A549 treated with Hydrocortisone at 1 μM for 4 hours (cell line): ENCODE results near the gene RNMT. TPM values are rescaled to one million over a fixed set of nuclear protein-coding genes. Genes with fewer than 3 reads are reported as not detected.

Experiments used
- total RNA-seq: library from RNA; stranded (reverse); fragments of 200-300 nt; extraction: Qiagen RNA extraction; gene quantifications from 5 replicates; pipeline ENCODE4 v1.2.3, GENCODE V29; 2022

RNMT gene
- total RNA-seq = 16.2 to 19.2 TPM (median 18.1 TPM) in 5 replicates

DNA sequence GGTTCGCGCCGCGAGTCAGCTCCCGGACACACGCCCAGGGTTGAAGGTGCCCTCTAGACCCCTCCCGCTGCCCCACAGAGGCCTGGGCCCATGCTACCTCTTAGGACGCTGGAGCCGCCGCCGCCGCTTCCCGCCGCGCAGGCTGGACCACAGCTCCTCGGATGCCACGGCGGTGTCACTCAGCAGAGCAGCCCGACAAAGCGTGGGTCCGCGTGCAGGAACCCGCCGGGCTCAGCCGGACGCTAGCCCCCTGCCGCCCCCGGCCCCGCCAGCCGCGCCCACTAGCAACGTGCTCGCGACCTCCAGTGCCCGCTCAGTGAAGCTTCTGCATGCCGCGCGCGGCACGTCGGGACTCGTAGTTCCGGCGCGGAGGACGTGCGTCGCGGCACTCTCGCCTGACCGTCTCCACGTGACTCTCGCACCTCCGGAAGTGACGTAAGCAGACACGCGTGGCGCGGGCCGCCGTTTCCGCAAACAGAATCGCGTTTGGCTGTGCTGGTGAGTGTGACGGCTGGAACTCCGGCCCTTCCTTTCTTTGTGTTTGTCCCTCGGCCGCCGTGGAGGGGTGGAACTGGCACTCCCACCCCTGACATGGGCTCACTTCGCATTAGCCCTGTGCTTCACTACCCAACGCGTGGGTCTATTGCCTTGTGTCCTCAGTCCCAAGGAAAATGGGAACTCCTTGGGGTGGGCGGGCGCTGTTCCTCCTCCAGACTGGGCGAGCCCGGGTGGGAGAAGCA, at the start of gene RNMT, which contains the start of gene FAM210A:
RNMT (plus strand) TSS at position 442 of the 740 bp plus-strand sequence. CDS start 4,845 bp downstream, outside the sequence.
FAM210A (minus strand) TSS at position 327 of the 740 bp plus-strand sequence. CDS start 44,481 bp downstream, outside the sequence.

Other genes starting within 250 kb of the RNMT start
- gene FAM210A, start 115 bp upstream of the RNMT start, total RNA-seq = 22.9 to 27.2 TPM (median 25.1 TPM) in 5 replicates
- gene MC5R, start 97.5 kb downstream of the RNMT start, total RNA-seq = not detected in 5 replicates
- gene MC2R, start 188.9 kb downstream of the RNMT start, total RNA-seq = not detected in 5 replicates